Activated CD4-positive, alpha-beta T cell treated with anti-CD3 and anti-CD28 coated beads for 36 hours (primary cell): ENCODE data around the gene AP5Z1. TPM values are rescaled to one million over a fixed set of nuclear protein-coding genes. Genes with fewer than 3 reads are reported as not detected.

Experiments
- ATAC-seq: fragments of 200-7000 bp; cut with Tn5 transposase; one replicate; pipeline ENCODE4 v1.10.0; 2021; ENCODE audit warnings: mild to moderate bottlenecking, moderate library complexity
- CTCF ChIA-PET: fragments of 350-600 bp; sonication (Branson Sonifier 250); formaldehyde crosslinking; loops from one replicate; lab custom pipeline; 2021; ENCODE audit warnings: antibody characterized with exemption; lab: Charles Lee
- POLR2A ChIA-PET: fragments of 350-600 bp; sonication (Branson Sonifier 250); formaldehyde crosslinking; loops from one replicate; lab custom pipeline; 2021; ENCODE audit warnings: antibody characterized with exemption, inconsistent platforms; lab: Charles Lee
- DNase-seq: peaks from one replicate; pipeline ENCODE4 v3.0.0-alpha.2; 2020
- H3K27ac Mint-ChIP-seq: one replicate; pipeline ENCODE4 v1.8.0; 2021; ENCODE audit warnings: mixed read lengths
- H3K27me3 Mint-ChIP-seq: one replicate; pipeline ENCODE4 v1.8.0; 2021; ENCODE audit warnings: mixed read lengths
- H3K36me3 Mint-ChIP-seq: one replicate; pipeline ENCODE4 v1.8.0; 2021; ENCODE audit warnings: low read depth, mixed read lengths
- H3K4me1 Mint-ChIP-seq: one replicate; pipeline ENCODE4 v1.8.0; 2021; ENCODE audit warnings: mixed read lengths
- H3K4me3 Mint-ChIP-seq: one replicate; pipeline ENCODE4 v1.8.0; 2021; ENCODE audit warnings: mild to moderate bottlenecking, moderate library complexity, mixed read lengths
- H3K9me3 Mint-ChIP-seq: one replicate; pipeline ENCODE4 v1.8.0; 2021; ENCODE audit warnings: low read depth, mixed read lengths
- intact Hi-C, 2 experiments: fragments of 100-400 bp; cut with DNase I in 1 of 2; cut with micrococcal nuclease in 1 of 2; formaldehyde crosslinking; loops; one replicate each; pipeline versions ENCODE4 v1.14.2 to v1.15.1; 2022 to 2024; cut with DNase I, micrococcal nuclease
- total RNA-seq, 2 experiments: library from RNA; stranded (reverse); gene quantifications; one replicate each; pipeline ENCODE4 v1.2.3, GENCODE V29; 2021

AP5Z1 gene
- total RNA-seq, 2 experiments from 2014 or later = 21.0 to 26.4 TPM

DNA sequence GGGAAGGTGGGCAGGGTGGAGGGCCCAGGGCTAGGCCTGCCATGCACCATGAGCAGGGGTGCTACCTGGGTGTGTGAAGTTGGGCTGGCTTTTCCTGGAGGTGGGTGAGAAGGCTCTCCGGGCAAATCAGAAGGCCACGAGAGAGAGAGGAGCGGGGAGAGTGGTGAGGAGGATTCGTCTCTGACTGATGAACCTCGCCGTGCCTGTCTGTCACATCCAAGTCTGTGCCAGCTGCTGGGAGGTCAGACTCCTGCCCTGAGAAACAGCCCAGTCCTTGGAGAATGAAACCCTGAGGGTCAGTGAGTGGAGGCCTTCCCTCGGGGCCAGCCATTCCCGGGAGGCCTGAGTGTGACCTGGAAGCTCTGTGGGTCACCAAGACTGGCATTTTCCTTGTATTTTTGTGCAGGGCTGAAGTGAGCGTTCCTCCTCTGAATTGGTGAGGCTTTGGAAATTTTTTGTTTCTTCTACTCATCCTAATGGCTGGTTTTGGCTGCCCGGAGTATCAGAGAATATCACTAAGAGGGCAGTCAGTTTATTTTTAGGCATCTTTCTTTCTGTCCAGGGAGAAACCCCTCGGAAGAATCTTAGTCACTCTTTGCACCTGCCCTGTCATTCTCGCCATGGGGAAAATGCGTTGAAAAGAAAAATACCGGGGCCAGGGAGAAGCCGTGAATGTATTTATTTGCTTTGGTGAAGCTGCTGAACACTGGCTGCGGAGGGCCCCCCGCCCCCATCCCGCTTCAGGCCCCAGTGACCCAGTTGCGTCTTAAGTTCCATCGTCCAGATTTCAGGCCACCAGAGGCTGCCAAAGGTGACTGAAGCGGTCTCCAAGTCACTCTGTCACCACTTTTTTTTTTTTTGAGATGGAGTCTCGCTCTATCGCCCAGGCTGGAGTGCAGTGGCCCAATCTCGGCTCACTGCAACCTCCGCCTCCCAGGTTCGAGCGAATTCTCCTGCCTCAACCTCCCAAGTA lies 6.5 kb upstream of the AP5Z1 start:
- ATAC-seq (no peak), DNase-seq (no peak)
- Mint-ChIP-seq H3K36me3 (peaks cover 5% of the 10 kb centered on the region), H3K4me1 (peaks cover 8% of the 10 kb centered on the region), H3K9me3 (no peaks in the 10 kb centered on the region), H3K4me3 (no peak overlapping the region), H3K27me3 (no peaks in the 10 kb centered on the region), H3K27ac (no peak overlapping the region)
- ChIA-PET CTCF (no interaction called here), POLR2A (no interaction called here)
- intact Hi-C loops = no loop called here

DNA sequence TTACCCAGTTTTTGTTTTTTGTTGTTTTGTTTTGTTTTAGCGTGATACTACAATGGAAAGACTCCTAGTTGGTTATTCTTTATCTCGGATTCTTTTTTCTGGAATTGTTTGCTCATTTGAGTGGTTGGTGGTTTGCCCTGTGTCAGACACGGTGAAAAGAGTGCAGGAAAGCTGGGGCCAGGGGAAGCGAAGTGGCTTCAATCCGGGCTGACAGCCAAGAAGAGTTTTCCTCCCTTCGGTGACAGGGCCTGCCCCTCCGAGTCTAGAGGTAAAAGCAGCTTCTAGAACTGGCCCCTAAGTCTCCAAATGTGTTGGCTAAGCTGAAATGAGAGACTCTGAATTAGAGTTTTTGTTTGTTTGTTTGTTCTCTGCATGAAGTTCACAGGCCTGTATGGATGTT lies 5.7 kb upstream of the AP5Z1 start:
- ATAC-seq = no peak
- H3K9me3 Mint-ChIP-seq = no peaks in the 10 kb centered on the region
- no peak for DNase-seq
- intact Hi-C loops = no loop called here
- peaks cover 17% of the 10 kb centered on the region for H3K4me1 Mint-ChIP-seq
- no peaks in the 10 kb centered on the region for H3K27me3 Mint-ChIP-seq
- H3K36me3 Mint-ChIP-seq = peaks cover 5% of the 10 kb centered on the region
- POLR2A ChIA-PET = no interaction called here
- H3K4me3 Mint-ChIP-seq = no peak overlapping the region
- CTCF ChIA-PET = no interaction called here
- peak overlapping the region; percentile 15 for H3K27ac Mint-ChIP-seq

DNA sequence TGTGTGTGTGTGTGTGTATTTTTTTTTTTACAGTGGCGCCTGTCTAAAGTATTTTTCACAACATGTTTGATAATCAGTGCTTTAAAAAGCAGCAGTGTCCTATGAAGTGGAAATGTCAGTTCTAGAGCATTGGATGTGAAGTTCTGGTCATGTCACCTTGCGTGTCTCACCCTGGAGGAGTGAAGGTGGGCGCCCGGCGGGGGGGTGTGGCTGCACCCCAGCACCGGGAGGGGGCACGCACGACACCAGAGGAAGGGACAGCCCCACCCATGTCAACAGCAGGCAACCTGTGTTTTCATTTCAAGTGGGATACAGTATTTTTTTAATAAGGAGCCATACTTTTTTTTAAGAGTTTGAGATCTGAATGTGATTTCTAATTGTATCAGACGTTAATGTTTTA lies 4.5 kb upstream of the AP5Z1 start:
- POLR2A ChIA-PET = no interaction called here
- DNase-seq (no peak), ATAC-seq (no peak)
- Mint-ChIP-seq H3K9me3 (no peaks in the 10 kb centered on the region), H3K4me3 (no peak overlapping the region), H3K4me1 (peaks cover 19% of the 10 kb centered on the region), H3K27me3 (no peaks in the 10 kb centered on the region), H3K36me3 (peaks cover 5% of the 10 kb centered on the region), H3K27ac (no peak overlapping the region)
- intact Hi-C loops = no loop called here
- CTCF ChIA-PET = interaction anchor here (0.7 kb wide), 1 partner anchor 33 kb away, joined by 3 read pairs; no protein-coding TSS in a partner anchor

DNA sequence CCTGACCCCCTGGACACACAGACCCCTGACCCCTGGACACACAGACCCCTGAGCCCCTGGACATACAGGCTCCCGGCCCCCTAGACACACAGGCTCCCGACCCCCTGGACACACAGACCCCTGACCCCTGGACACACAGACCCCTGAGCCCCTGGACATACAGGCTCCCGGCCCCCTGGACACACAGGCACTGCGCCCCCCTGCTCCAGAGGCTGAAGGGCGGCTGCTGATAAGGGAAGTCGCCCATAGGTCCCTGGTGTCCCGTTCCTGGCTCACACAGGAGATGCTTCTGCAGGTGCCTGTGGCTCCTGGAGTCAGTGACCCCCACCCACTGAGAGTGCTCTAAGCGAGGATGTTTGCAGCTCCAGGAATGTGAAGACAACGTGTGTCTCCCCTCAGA lies 3.7 kb upstream of the AP5Z1 start:
- no peaks in the 10 kb centered on the region for H3K9me3 Mint-ChIP-seq
- ChIA-PET POLR2A (no interaction called here), CTCF (no interaction called here)
- no peaks in the 10 kb centered on the region for H3K27me3 Mint-ChIP-seq
- peaks cover 26% of the 10 kb centered on the region for H3K4me1 Mint-ChIP-seq
- no peak for DNase-seq
- no peak overlapping the region for H3K27ac Mint-ChIP-seq
- no peak overlapping the region for H3K4me3 Mint-ChIP-seq
- ATAC-seq = no peak
- intact Hi-C loops = no loop called here
- H3K36me3 Mint-ChIP-seq = peaks cover 8% of the 10 kb centered on the region

DNA sequence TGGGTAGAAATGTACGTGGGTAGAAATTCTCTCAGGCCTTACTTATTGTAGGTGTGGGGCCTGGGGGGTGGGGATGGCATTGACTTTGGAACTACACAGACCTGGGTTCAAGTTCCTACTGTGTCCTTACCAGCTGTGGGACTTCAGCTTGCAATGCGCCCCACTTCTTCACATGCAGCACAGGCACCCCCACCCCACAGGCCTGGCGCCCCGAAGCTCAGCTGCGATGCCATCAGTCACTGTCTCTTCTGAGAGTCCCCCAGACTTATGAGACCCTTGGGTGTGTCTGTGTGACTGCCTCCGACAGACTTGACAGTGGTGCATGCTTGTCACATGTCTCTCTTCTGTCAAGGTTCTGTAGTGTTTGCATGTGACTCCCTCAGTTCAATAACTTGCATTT lies 3.1 kb upstream of the AP5Z1 start:
- DNase-seq (no peak), ATAC-seq (no peak)
- Mint-ChIP-seq H3K9me3 (no peaks in the 10 kb centered on the region), H3K36me3 (peaks cover 8% of the 10 kb centered on the region), H3K4me1 (peaks cover 30% of the 10 kb centered on the region), H3K4me3 (no peak overlapping the region), H3K27ac (no peak overlapping the region), H3K27me3 (no peaks in the 10 kb centered on the region)
- ChIA-PET CTCF (no interaction called here), POLR2A (no interaction called here)
- intact Hi-C loops = no loop called here

DNA sequence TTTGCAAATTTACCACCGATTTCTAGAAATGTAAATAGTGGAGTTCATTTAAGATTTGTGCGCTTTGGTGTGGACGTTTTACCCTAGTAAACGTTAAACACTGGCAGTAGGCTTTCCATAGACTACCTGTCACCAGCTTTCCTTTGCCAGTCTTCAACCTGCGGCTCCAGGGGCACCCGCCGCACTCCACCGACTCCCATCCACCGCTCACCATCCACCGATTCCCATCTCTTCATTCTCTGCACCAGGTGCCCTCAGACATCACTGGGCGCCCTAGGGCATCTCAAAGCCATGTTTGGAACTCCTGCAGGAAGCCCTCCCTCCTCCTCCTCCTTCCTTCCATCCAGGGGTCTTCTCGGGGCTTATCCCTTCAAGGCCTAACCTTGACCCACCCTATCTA lies 1.4 kb upstream of the AP5Z1 start:
- intact Hi-C loops = loop anchor here in 1 of 2 experiments (2.0 kb wide), 1 partner anchor 49 kb away; no protein-coding TSS in a partner anchor
- Mint-ChIP-seq H3K4me3 (peak overlapping the region; percentile 99), H3K9me3 (no peaks in the 10 kb centered on the region), H3K36me3 (peaks cover 13% of the 10 kb centered on the region), H3K27ac (peak overlapping the region; percentile 94), H3K27me3 (no peaks in the 10 kb centered on the region), H3K4me1 (peaks cover 42% of the 10 kb centered on the region)
- ATAC-seq (no peak), DNase-seq (no peak)
- POLR2A ChIA-PET = no interaction called here
- CTCF ChIA-PET = interaction anchor here (0.6 kb wide), 1 partner anchor 1049 kb away, joined by 3 read pairs; no protein-coding TSS in a partner anchor

DNA sequence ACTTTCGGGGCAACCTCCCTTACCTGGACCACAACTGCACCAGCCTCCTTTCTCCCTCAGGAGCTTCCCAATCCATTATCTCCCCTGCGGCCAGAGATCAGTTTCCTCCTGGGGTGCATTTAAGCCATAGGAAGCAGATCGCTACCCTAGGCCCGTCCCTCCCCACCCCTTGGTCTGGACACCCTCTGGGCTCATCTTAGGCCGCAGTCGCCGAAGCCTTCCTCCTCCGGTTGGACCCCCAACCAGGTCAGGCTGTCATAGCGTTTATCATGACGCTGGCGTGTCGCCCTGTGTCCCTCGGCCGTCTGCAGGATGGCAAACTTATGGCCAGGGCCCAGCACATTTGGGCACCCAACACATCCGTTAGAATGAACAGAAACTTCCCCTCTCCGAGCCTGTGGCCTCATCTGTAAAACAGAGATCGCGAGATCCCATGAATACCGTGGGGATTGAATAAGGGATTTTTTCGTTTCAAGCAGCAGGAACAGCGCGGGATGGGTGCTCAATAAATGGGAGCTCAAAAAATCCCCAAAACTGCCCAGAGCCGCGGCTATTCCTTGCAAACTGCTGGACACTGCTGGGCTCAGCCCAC lies 669 bp upstream of the AP5Z1 start:
- CTCF ChIA-PET = interaction anchor here (0.6 to 2.7 kb wide), 8 partner anchors 18 to 1048 kb away, joined by 3 to 19 read pairs (median 4); no protein-coding TSS in a partner anchor

DNA sequence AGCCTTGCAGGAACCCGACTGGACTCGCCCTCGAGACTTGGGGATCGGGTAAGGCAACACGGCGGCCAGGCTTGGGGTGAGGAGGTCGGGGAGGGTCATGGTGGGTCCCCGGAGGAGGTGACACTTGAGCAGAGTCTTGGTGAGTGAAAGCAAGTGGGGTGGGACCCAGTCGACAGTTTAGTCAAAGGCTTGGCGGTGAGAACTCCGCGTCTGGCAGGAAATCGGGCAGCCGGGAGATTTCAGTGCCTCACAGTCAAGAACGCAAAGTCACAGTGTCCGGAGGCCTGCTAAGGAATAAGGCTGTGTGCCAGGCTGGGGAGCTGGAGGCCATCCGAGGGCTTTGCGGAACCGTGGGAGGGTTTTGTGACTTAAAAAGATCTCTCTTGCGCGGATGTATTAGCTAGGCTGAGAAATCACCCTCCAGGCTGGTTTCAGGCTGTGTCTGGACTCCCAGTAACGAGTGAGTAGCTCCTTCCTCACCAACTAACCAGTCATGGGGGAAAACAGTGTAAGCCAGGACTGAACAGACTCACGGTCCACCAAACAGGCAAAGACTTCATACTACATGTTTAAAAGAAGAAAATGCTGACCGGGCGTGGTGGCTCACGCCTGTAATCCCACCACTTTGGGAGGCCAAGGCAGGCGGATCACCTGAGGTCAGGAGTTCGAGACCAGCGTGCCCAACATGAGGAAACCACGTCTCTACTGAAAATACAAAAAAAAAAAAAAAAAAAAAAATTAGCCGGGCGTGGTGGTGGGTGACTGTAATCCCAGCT lies 613 bp downstream of the AP5Z1 start:
- POLR2A ChIA-PET = interaction anchor here (0.6 to 1.5 kb wide), 6 partner anchors 15 to 646 kb away, joined by 3 to 10 read pairs (median 8); no protein-coding TSS in a partner anchor
- H3K9me3 Mint-ChIP-seq = no peaks in the 10 kb centered on the region
- ATAC-seq (peak; percentile 23), DNase-seq (peak; percentile 66)
- no peaks in the 10 kb centered on the region for H3K27me3 Mint-ChIP-seq
- intact Hi-C loops = loop anchor here (1.0 to 2.0 kb wide), 8 partner anchors 16 to 414 kb away; partner anchors contain the start of genes FOXK1 (in 1 of the 2), RADIL (in 1 of the 2) and WIPI2 (in 1 of the 2)
- H3K36me3 Mint-ChIP-seq = peaks cover 9% of the 10 kb centered on the region
- H3K27ac Mint-ChIP-seq = peak overlapping the region; percentile 94
- H3K4me1 Mint-ChIP-seq = peaks cover 41% of the 10 kb centered on the region
- CTCF ChIA-PET = interaction anchor here (0.6 to 2.7 kb wide), 11 partner anchors 13 to 1739 kb away, joined by 3 to 19 read pairs (median 4); no protein-coding TSS in a partner anchor
- peak overlapping the region; percentile 99 for H3K4me3 Mint-ChIP-seq

More for the DNA sequence above, 669 bp upstream of the AP5Z1 start:
- intact Hi-C loops = loop anchor here (1.0 to 2.0 kb wide), 8 partner anchors 18 to 416 kb away; partner anchors contain the start of genes FOXK1 (in 1 of the 2), RADIL (in 1 of the 2) and WIPI2 (in 1 of the 2)
- Mint-ChIP-seq H3K36me3 (peaks cover 14% of the 10 kb centered on the region), H3K4me1 (peaks cover 43% of the 10 kb centered on the region), H3K27me3 (no peaks in the 10 kb centered on the region), H3K27ac (peak overlapping the region; percentile 94), H3K4me3 (peak overlapping the region; percentile 99), H3K9me3 (no peaks in the 10 kb centered on the region)
- POLR2A ChIA-PET = interaction anchor here (0.6 to 1.5 kb wide), 6 partner anchors 10 to 148 kb away, joined by 3 to 10 read pairs (median 3); no protein-coding TSS in a partner anchor
- peak; percentile 16 for ATAC-seq
- peak; percentile 52 for DNase-seq

DNA sequence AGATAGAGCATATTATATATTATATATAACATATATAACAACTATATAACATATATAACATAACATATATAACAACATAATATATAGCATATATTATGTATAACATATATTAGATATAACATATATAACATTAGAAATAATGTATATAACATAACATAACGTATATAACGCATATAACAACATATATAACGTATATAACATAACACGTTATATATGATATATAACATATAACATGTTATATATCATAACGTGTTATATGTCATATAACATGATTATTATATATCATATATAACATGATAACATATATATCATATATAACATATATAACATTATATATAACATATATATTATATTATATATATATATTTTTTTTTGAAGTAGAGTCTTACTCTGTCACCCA lies 3.7 kb downstream of the AP5Z1 start:
- Mint-ChIP-seq H3K4me1 (peaks cover 33% of the 10 kb centered on the region), H3K36me3 (peaks cover 15% of the 10 kb centered on the region), H3K27ac (no peak overlapping the region), H3K9me3 (no peaks in the 10 kb centered on the region), H3K27me3 (no peaks in the 10 kb centered on the region), H3K4me3 (no peak overlapping the region)
- ATAC-seq (no peak), DNase-seq (no peak)
- CTCF ChIA-PET = interaction anchor here (0.6 to 1.4 kb wide), 3 partner anchors 13 to 104 kb away, joined by 3 to 5 read pairs (median 4); partner anchors contain the start of gene RADIL
- POLR2A ChIA-PET = no interaction called here
- intact Hi-C loops = no loop called here

DNA sequence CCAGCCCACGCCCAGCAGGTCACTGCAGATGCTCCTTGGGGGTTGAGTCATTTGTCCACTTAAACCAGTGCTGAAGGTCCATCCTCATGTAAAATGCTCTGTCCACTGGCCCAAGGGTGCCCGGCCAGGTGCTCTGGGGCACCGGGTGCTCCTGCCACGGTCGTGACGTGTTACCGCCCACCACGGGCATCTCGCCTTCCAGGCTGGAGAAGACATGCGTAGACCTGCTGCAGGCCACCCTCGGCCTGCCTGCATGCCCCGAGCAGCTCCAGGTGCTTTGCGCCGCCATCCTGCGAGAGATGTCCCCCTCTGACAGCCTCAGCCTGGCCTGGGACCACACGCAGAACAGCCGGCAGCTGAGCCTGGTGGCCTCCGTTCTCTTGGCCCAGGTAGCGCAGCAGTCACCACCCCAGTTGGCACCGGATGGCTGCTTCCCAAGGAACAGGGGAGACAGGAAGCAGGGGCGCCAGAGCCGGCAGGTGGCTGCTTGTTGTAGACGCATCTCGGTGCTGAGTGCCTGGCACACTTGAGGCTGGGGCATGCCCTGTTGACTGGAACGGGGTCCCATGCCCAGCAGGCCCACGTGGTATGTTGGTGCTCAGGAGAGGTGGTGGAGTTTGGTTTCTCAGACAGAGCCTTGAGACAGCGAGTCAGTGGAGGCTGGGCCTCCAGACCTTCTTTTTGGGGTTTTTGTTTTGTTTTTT lies 6.1 kb downstream of the AP5Z1 start:
- H3K27ac Mint-ChIP-seq = no peak overlapping the region
- no peaks in the 10 kb centered on the region for H3K9me3 Mint-ChIP-seq
- DNase-seq (no peak), ATAC-seq (no peak)
- H3K27me3 Mint-ChIP-seq = no peaks in the 10 kb centered on the region
- POLR2A ChIA-PET = no interaction called here
- H3K36me3 Mint-ChIP-seq = peaks cover 15% of the 10 kb centered on the region
- H3K4me1 Mint-ChIP-seq = peaks cover 20% of the 10 kb centered on the region
- CTCF ChIA-PET = no interaction called here
- H3K4me3 Mint-ChIP-seq = no peak overlapping the region
- intact Hi-C loops = no loop called here
